ENCODE data around the gene MIS18BP1. TPM values are rescaled to one million over a fixed set of nuclear protein-coding genes. Genes with fewer than 3 reads are reported as not detected.

Gene MIS18BP1
- total RNA-seq, 2 donors from 2014 or later, result 61.0 to 91.8 TPM

DNA sequence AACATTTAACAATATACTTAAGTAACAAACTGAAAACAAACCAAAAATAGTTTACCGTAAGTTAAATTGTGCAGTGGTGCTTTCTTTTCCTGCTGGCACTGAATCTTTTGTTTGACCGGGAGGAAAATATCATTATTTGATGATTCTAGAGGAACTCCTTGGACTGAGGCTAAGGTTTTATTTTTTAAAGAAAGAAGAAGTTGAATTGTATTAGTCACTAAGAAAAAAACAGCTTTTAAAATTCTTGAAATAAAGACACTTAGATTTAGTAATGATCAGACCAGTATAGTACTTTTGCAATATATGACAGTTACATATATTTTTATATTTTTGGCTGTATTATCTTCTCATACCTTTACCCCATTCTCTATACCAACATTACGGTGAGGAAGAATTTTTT, 10.3 kb downstream of the MIS18BP1 start:
- no peak for DNase-seq
- H3K4me1 ChIP-seq (ENCODE audit: control insufficient read depth, insufficient read depth, low read length), result no peaks in the 10 kb centered on the region
- H3K4me3 Mint-ChIP-seq, result no peak overlapping the region
- H3K9ac ChIP-seq (ENCODE audit: extremely low read depth, low read length, poor library complexity, severe bottlenecking), result no peak overlapping the region
- 94 to 98% methylated on average over 2 to 3 of the region's 3 CpGs for WGBS, 2 experiments (ENCODE audit: insufficient coverage in 1 of 2, insufficient read length in 1 of 2)
- H3K36me3 Mint-ChIP-seq (ENCODE audit: low read depth), result peaks cover 11% of the 10 kb centered on the region
- H3K4me3 ChIP-seq (ENCODE audit: low read length), result no peak overlapping the region
- no peaks in the 10 kb centered on the region for H3K27me3 ChIP-seq (ENCODE audit: control insufficient read depth, insufficient read depth, low read length, poor library complexity, severe bottlenecking)
- TF ChIP-seq, protein P1, sequence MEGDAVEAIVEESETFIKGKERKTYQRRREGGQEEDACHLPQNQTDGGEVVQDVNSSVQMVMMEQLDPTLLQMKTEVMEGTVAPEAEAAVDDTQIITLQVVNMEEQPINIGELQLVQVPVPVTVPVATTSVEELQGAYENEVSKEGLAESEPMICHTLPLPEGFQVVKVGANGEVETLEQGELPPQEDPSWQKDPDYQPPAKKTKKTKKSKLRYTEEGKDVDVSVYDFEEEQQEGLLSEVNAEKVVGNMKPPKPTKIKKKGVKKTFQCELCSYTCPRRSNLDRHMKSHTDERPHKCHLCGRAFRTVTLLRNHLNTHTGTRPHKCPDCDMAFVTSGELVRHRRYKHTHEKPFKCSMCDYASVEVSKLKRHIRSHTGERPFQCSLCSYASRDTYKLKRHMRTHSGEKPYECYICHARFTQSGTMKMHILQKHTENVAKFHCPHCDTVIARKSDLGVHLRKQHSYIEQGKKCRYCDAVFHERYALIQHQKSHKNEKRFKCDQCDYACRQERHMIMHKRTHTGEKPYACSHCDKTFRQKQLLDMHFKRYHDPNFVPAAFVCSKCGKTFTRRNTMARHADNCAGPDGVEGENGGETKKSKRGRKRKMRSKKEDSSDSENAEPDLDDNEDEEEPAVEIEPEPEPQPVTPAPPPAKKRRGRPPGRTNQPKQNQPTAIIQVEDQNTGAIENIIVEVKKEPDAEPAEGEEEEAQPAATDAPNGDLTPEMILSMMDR (conservative IDR thresholded peaks at IDR 0.05), result no peak
- no peak overlapping the region for H3K27ac ChIP-seq (ENCODE audit: low read depth, low read length)
- no peak overlapping the region for H3K27ac Mint-ChIP-seq
- no peaks in the 10 kb centered on the region for H3K9me3 ChIP-seq (ENCODE audit: control insufficient read depth, low read length)
- peaks cover 6% of the 10 kb centered on the region for H3K4me1 Mint-ChIP-seq
- peaks cover 16% of the 10 kb centered on the region for H3K36me3 ChIP-seq (ENCODE audit: control insufficient read depth, insufficient read depth, low read length)
- H3K9me3 Mint-ChIP-seq, result no peaks in the 10 kb centered on the region
- H3K27me3 Mint-ChIP-seq (ENCODE audit: insufficient read depth), result no peaks in the 10 kb centered on the region

DNA sequence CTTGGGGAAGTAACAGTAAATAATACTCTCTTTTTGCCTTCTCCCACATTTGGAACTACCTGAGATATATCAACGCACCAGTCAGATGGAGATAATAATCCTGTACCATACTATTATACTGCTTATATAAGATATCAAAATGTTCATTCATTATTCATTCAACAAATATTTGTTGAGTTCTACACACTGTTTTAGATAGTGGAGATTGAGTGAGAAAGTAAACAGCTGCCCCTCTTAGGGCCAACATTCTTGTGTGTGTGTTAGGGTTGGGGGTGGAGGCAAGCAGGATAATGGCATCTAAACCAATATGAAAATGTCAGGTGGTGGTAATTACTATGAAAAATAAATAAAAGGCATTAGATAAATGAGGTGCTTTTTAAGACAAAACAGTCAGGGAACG, 14.0 kb downstream of the MIS18BP1 start:
- Histone ChIP-seq H3K9me3 (ENCODE audit: control insufficient read depth, low read length) (no peaks in the 10 kb centered on the region), H3K9ac (ENCODE audit: extremely low read depth, low read length, poor library complexity, severe bottlenecking) (no peak overlapping the region), H3K4me1 (ENCODE audit: control insufficient read depth, insufficient read depth, low read length) (no peaks in the 10 kb centered on the region), H3K36me3 (ENCODE audit: control insufficient read depth, insufficient read depth, low read length) (peaks cover 37% of the 10 kb centered on the region), H3K4me3 (ENCODE audit: low read length) (no peak overlapping the region), H3K27me3 (ENCODE audit: control insufficient read depth, insufficient read depth, low read length, poor library complexity, severe bottlenecking) (no peaks in the 10 kb centered on the region), H3K27ac (ENCODE audit: low read depth, low read length) (no peak overlapping the region)
- TF ChIP-seq, protein P1 (conservative IDR thresholded peaks at IDR 0.05), result no peak
- H3K4me1 Mint-ChIP-seq, result peaks cover 6% of the 10 kb centered on the region
- no peaks in the 10 kb centered on the region for H3K27me3 Mint-ChIP-seq (ENCODE audit: insufficient read depth)
- peak overlapping the region; percentile 9 for H3K27ac Mint-ChIP-seq
- H3K9me3 Mint-ChIP-seq, result no peaks in the 10 kb centered on the region
- peaks cover 27% of the 10 kb centered on the region for H3K36me3 Mint-ChIP-seq (ENCODE audit: low read depth)
- WGBS, 2 experiments (ENCODE audit: insufficient coverage in 1 of 2, insufficient read length in 1 of 2), result 90 to 94% methylated on average over 1 to 2 of the region's 2 CpGs
- no peak overlapping the region for H3K4me3 Mint-ChIP-seq
- no peak for DNase-seq

DNA sequence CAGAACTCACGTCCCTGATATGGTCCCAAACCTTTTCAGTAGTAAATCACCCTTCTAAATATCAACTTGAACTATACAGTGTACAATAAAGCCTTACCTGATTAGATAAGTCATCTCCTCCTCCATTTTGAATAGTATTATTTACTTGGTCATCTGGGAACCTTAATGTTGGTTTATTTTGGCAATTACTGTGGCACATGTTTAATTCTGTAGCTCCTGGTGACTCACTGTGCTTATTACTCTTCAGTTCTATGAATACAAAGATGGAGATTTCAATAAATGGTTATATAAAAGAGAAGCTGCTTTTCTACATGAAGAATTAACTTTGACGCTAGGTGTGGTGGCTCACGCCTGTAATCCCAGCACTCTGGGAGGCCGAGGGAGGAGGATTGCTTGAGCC, 25.4 kb downstream of the MIS18BP1 start:
- DNase-seq, result no peak
- H3K36me3 Mint-ChIP-seq (ENCODE audit: low read depth), result peaks cover 66% of the 10 kb centered on the region
- H3K4me1 Mint-ChIP-seq, result no peaks in the 10 kb centered on the region
- H3K27ac ChIP-seq (ENCODE audit: low read depth, low read length), result no peak overlapping the region
- no peaks in the 10 kb centered on the region for H3K4me1 ChIP-seq (ENCODE audit: control insufficient read depth, insufficient read depth, low read length)
- H3K4me3 Mint-ChIP-seq, result no peak overlapping the region
- TF ChIP-seq, protein P1 (conservative IDR thresholded peaks at IDR 0.05), result no peak
- no peaks in the 10 kb centered on the region for H3K9me3 ChIP-seq (ENCODE audit: control insufficient read depth, low read length)
- H3K27me3 ChIP-seq (ENCODE audit: control insufficient read depth, insufficient read depth, low read length, poor library complexity, severe bottlenecking), result no peaks in the 10 kb centered on the region
- H3K9me3 Mint-ChIP-seq, result no peaks in the 10 kb centered on the region
- H3K4me3 ChIP-seq (ENCODE audit: low read length), result no peak overlapping the region
- H3K36me3 ChIP-seq (ENCODE audit: control insufficient read depth, insufficient read depth, low read length), result peaks cover 66% of the 10 kb centered on the region
- 95 to 97% methylated on average over 3 of the region's 4 CpGs for WGBS, 2 experiments (ENCODE audit: insufficient coverage in 1 of 2, insufficient read length in 1 of 2)
- H3K9ac ChIP-seq (ENCODE audit: extremely low read depth, low read length, poor library complexity, severe bottlenecking), result no peak overlapping the region
- no peaks in the 10 kb centered on the region for H3K27me3 Mint-ChIP-seq (ENCODE audit: insufficient read depth)
- no peak overlapping the region for H3K27ac Mint-ChIP-seq

All from endodermal cell (in vitro differentiated cells).